Kidney (tissue), 14 donors: Measurements from ENCODE around the gene HDC. TPM values are rescaled to one million over a fixed set of nuclear protein-coding genes. Genes with fewer than 3 reads are reported as not detected.

Experiments
- DNase-seq, 5 donors: peaks; one replicate each; pipeline ENCODE4 v3.0.0-alpha.2; 2013 to 2020
- FAIRE-seq: peaks from 2 replicates; lab custom pipeline; 2012; peaks lifted over from hg19 to GRCh38; lab: Jason Lieb, UNC
- H3K27ac ChIP-seq, 2 donors: one replicate each; pipeline ENCODE4 v1.7.0; 2013; ENCODE audit warnings: low read depth in 2 of 2, low read length in 2 of 2, inconsistent platforms in 1 of 2
- H3K27me3 ChIP-seq: one replicate; pipeline ENCODE4 v1.7.1; 2013; ENCODE audit warnings: low read length, inconsistent platforms; ENCODE audit not compliant: control insufficient read depth, insufficient read depth
- H3K36me3 ChIP-seq, 3 donors: one replicate each; pipeline versions ENCODE4 v1.7.0 to v1.7.1; 2013; ENCODE audit warnings: low read length in 3 of 3, control low read depth in 1 of 3, inconsistent platforms in 1 of 3; ENCODE audit not compliant: insufficient read depth in 3 of 3, control insufficient read depth in 2 of 3
- H3K4me1 ChIP-seq, 3 donors: one replicate each; pipeline versions ENCODE4 v1.7.0 to v1.7.1; 2013; ENCODE audit warnings: low read length in 3 of 3, inconsistent platforms in 1 of 3, low read depth in 1 of 3; ENCODE audit not compliant: control insufficient read depth in 2 of 3, insufficient read depth in 2 of 3
- H3K4me3 ChIP-seq, 3 donors: one replicate each; pipeline versions ENCODE4 v1.7.0 to v1.8.1; 2013; ENCODE audit warnings: low read length in 3 of 3, control low read depth in 1 of 3, inconsistent platforms in 1 of 3
- H3K9ac ChIP-seq, 3 donors: one replicate each; pipeline versions ENCODE4 v1.7.0 to v1.7.1; 2013; ENCODE audit warnings: low read length in 3 of 3, control low read depth in 1 of 3, inconsistent platforms in 1 of 3
- H3K9me3 ChIP-seq, 3 donors: one replicate each; pipeline versions ENCODE4 v1.7.0 to v1.7.1; 2013; ENCODE audit warnings: low read length in 3 of 3, control low read depth in 1 of 3, inconsistent platforms in 1 of 3; ENCODE audit not compliant: control insufficient read depth in 2 of 3, insufficient read depth in 1 of 3
- CTCF ChIP-seq: IDR thresholded peaks from 3 replicates; pipeline ENCODE4 v1.5.1; 2012; ENCODE audit warnings: mild to moderate bottlenecking, moderate library complexity, borderline replicate concordance; ENCODE audit not compliant: insufficient read depth; ENCODE audit errors: extremely low read depth
- intact Hi-C: fragments of 100-400 bp; cut with DNase I; formaldehyde crosslinking; loops from one replicate; pipeline ENCODE4 v1.11.1; 2022
- polyA plus RNA-seq: library from polyadenylated mRNA; stranded (reverse); fragments of 350-450 nt; fragmentation: Illumina TruSeq; extraction: RNeasy Lipid Tissue Mini Kit (QIAGEN cat#74804); gene quantifications from one replicate; pipeline ENCODE4 v1.2.3, GENCODE V29; 2014; ENCODE audit warnings: low read depth, low replicate concordance; ENCODE audit not compliant: insufficient read depth
- total RNA-seq: library from RNA; stranded (reverse); fragmentation: NEBNext Ultra II Directional; extraction: Animal tissue kit (Norgen Biotek cat#: 25700); gene quantifications from one replicate; pipeline ENCODE4 v1.2.1, GENCODE V29; 2021
- donor health status: control.
- donor health status: control.
- donor health status: control.
- donor health status: control.
- donor health status: control.
- donor health status: DM: yes; HTN: yes; CAD: no.
- donor health status: Normal renal cell carcinoma (clear cell type).

HDC gene
- total and polyA plus RNA-seq, 2 donors from 2014 or later = 12.9 TPM; not detected in 1

DNA sequence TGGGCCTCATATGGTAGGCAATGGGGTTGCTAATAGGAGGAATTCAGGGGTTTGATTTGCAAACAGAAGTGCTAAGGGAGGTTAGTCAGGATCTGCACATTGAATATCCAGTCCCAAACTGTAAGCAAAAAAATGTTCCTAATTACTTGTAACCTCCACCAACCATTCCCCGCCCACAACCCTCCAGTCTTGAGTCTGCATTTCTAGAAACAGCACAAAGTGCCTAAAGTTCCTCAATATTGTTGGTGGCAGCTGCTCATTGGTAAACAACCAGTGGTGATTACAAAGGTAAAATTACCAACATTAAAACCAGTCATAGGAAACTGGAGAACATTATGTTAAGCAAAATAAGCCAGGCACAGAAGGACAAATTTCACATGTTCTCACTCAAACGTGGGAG is 18.9 kb downstream of the HDC start:
- H3K4me1 ChIP-seq = peaks cover 0 to 3% (median 0%) of the 10 kb centered on the region in 3 donors
- FAIRE-seq = no peak
- intact Hi-C loops = no loop called here
- H3K9ac ChIP-seq = no peak overlapping the region
- H3K9me3 ChIP-seq = no peaks in the 10 kb centered on the region
- no peak for DNase-seq
- no peak for TF ChIP-seq CTCF
- no peak overlapping the region for H3K4me3 ChIP-seq
- no peaks in the 10 kb centered on the region for H3K27me3 ChIP-seq
- no peaks in the 10 kb centered on the region for H3K36me3 ChIP-seq
- no peak overlapping the region for H3K27ac ChIP-seq

DNA sequence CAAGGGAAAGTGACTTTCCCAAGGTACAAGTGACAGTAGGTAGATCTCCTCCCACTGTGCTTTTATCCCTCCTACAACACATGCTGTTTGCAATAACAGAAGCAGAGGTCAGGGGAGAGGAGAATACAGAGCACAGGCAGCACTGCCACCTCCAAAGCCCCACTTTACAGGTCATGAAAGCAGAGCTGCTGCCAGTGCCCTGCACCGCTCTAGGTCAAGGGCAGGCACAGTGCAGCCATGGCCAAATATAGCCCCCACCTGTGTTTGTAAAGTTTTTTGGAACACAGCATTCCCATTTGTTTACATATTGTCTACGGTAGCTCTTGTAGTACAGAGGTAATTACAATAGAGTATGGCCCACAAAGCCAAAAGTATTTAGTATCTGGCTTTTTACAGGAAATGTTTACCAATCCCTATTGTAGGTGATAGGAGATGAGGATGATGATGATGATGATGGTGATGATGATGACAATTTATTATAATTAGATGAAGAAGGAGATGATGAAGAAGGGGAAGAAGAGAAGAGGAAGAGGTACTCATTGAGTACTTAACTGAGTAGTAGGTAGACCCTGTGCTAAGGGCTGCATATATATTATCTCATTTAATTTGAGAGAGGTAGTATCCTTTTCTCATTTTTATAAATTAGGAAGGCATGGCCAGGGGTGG is 20.4 kb downstream of the HDC start:
- no peaks in the 10 kb centered on the region for H3K36me3 ChIP-seq
- DNase-seq (no peak), FAIRE-seq (no peak)
- H3K27ac ChIP-seq = no peak overlapping the region
- peaks cover 0 to 3% (median 0%) of the 10 kb centered on the region in 3 donors for H3K4me1 ChIP-seq
- intact Hi-C loops = no loop called here
- TF ChIP-seq CTCF = no peak
- H3K9ac ChIP-seq = no peak overlapping the region
- H3K9me3 ChIP-seq = no peaks in the 10 kb centered on the region
- no peak overlapping the region for H3K4me3 ChIP-seq
- H3K27me3 ChIP-seq = no peaks in the 10 kb centered on the region

DNA sequence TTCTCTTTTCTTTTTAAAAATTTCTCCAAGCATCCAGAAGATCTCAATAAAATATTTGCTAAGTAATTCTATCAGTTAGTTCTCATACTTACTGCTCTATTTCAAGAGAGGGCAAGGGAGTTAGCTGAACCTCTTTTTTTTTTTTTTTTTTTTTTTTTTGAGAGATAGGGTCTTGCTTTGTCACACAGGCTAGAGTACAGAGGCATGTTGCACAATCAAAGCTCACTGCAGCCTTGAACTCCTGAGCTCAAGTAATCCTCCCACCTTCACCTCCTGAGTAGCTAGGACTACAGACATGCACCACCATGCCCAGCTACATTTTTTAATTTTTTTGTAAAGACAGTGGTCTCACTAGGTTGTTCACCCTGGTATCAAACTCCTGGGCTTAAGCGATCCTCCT is 21.4 kb downstream of the HDC start:
- intact Hi-C loops = no loop called here
- Histone ChIP-seq H3K9me3 (no peaks in the 10 kb centered on the region), H3K4me1 (peaks cover 0 to 3% (median 0%) of the 10 kb centered on the region in 3 donors), H3K27me3 (no peaks in the 10 kb centered on the region), H3K36me3 (no peaks in the 10 kb centered on the region), H3K4me3 (no peak overlapping the region), H3K9ac (no peak overlapping the region), H3K27ac (no peak overlapping the region)
- FAIRE-seq = no peak
- no peak for TF ChIP-seq CTCF
- DNase-seq = no peak
